Measurements from ENCODE around the gene TNFRSF11A. TPM values are rescaled to one million over a fixed set of nuclear protein-coding genes. Genes with fewer than 3 reads are reported as not detected.

The TNFRSF11A gene
- total RNA-seq, 1 experiment from 2014 or later: 0.16 TPM

- Histone ChIP-seq H3K36me3 (ENCODE audit: control insufficient read depth, insufficient read depth, low read length) (no peaks in the 10 kb centered on the region), H3K27me3 (replicated peaks; ENCODE audit: control insufficient read depth, insufficient read depth, low read length) (no peaks in the 10 kb centered on the region), H3K4me3 (ENCODE audit: low read depth, low read length) (no peak overlapping the region), H3K4me1 (0 out of 2 replicates have a peak, but pooled peaks cover 1% of the 10 kb centered on the region), H3K9me3 (no peaks in the 10 kb centered on the region)
- Mint-ChIP-seq H3K27me3 (ENCODE audit: insufficient read depth, unreplicated experiment) (no peaks in the 10 kb centered on the region), H3K4me1 (ENCODE audit: low read depth, unreplicated experiment) (no peaks in the 10 kb centered on the region), H3K9me3 (ENCODE audit: unreplicated experiment) (no peaks in the 10 kb centered on the region), H3K27ac (ENCODE audit: unreplicated experiment) (no peak overlapping the region), H3K4me3 (ENCODE audit: unreplicated experiment) (no peak overlapping the region), H3K36me3 (ENCODE audit: insufficient read depth, unreplicated experiment) (peaks cover 6% of the 10 kb centered on the region)
- DNase-seq: no peak
- CTCF ChIA-PET: no interaction called here
- POLR2A ChIA-PET: no interaction called here
- intact Hi-C loops (cut with micrococcal nuclease; ENCODE audit: unreplicated experiment): no loop called here
- BruUV-seq (replicated peaks): no TSS peak
- no peak for TF ChIP-seq CTCF (IDR thresholded peaks at IDR 0.05; ENCODE audit: insufficient read depth in 1 of 2, low read depth in 1 of 2, low read length in 1 of 2, severe bottlenecking in 1 of 2, unreplicated experiment in 1 of 2)
These were observed 42.9 kb upstream of the TNFRSF11A start for GRCh38 chr18:62282188-62282629.

GRCh38 chr18:62284637-62285036 lies 40.5 kb upstream of the TNFRSF11A start:
- CTCF ChIA-PET: no interaction called here
- Histone ChIP-seq H3K4me1 (0 out of 2 replicates have a peak, but pooled peaks cover 4% of the 10 kb centered on the region), H3K36me3 (ENCODE audit: control insufficient read depth, insufficient read depth, low read length) (no peaks in the 10 kb centered on the region), H3K9me3 (no peaks in the 10 kb centered on the region), H3K27me3 (replicated peaks; ENCODE audit: control insufficient read depth, insufficient read depth, low read length) (no peaks in the 10 kb centered on the region), H3K4me3 (ENCODE audit: low read depth, low read length) (no peak overlapping the region)
- DNase-seq: no peak
- Mint-ChIP-seq H3K4me3 (ENCODE audit: unreplicated experiment) (no peak overlapping the region), H3K4me1 (ENCODE audit: low read depth, unreplicated experiment) (peaks cover 4% of the 10 kb centered on the region), H3K36me3 (ENCODE audit: insufficient read depth, unreplicated experiment) (peaks cover 6% of the 10 kb centered on the region), H3K27me3 (ENCODE audit: insufficient read depth, unreplicated experiment) (no peaks in the 10 kb centered on the region), H3K27ac (ENCODE audit: unreplicated experiment) (no peak overlapping the region), H3K9me3 (ENCODE audit: unreplicated experiment) (no peaks in the 10 kb centered on the region)
- intact Hi-C loops (cut with micrococcal nuclease; ENCODE audit: unreplicated experiment): no loop called here
- BruUV-seq (replicated peaks): no TSS peak
- POLR2A ChIA-PET: no interaction called here
- no peak for TF ChIP-seq CTCF (IDR thresholded peaks at IDR 0.05; ENCODE audit: insufficient read depth in 1 of 2, low read depth in 1 of 2, low read length in 1 of 2, severe bottlenecking in 1 of 2, unreplicated experiment in 1 of 2)

- H3K4me1 ChIP-seq: 0 out of 2 replicates have a peak, but pooled peaks cover 4% of the 10 kb centered on the region
- intact Hi-C loops (cut with micrococcal nuclease; ENCODE audit: unreplicated experiment): no loop called here
- H3K27ac Mint-ChIP-seq (ENCODE audit: unreplicated experiment): no peak overlapping the region
- no peaks in the 10 kb centered on the region for H3K9me3 Mint-ChIP-seq (ENCODE audit: unreplicated experiment)
- no peak overlapping the region for H3K4me3 ChIP-seq (ENCODE audit: low read depth, low read length)
- H3K36me3 ChIP-seq (ENCODE audit: control insufficient read depth, insufficient read depth, low read length): no peaks in the 10 kb centered on the region
- BruUV-seq (replicated peaks): no TSS peak
- CTCF ChIA-PET: no interaction called here
- no peaks in the 10 kb centered on the region for H3K27me3 ChIP-seq (replicated peaks; ENCODE audit: control insufficient read depth, insufficient read depth, low read length)
- no peaks in the 10 kb centered on the region for H3K27me3 Mint-ChIP-seq (ENCODE audit: insufficient read depth, unreplicated experiment)
- peaks cover 4% of the 10 kb centered on the region for H3K4me1 Mint-ChIP-seq (ENCODE audit: low read depth, unreplicated experiment)
- TF ChIP-seq CTCF (IDR thresholded peaks at IDR 0.05; ENCODE audit: insufficient read depth in 1 of 2, low read depth in 1 of 2, low read length in 1 of 2, severe bottlenecking in 1 of 2, unreplicated experiment in 1 of 2): no peak
- no peak for DNase-seq
- no peaks in the 10 kb centered on the region for H3K9me3 ChIP-seq
- no peak overlapping the region for H3K4me3 Mint-ChIP-seq (ENCODE audit: unreplicated experiment)
- POLR2A ChIA-PET: no interaction called here
- peaks cover 6% of the 10 kb centered on the region for H3K36me3 Mint-ChIP-seq (ENCODE audit: insufficient read depth, unreplicated experiment)
These were observed 39.8 kb upstream of the TNFRSF11A start for GRCh38 chr18:62285281-62285680.
